Tibial nerve (tissue), 4 donors: ENCODE measurements around the gene TLE1. TPM values are rescaled to one million over a fixed set of nuclear protein-coding genes. Genes with fewer than 3 reads are reported as not detected.
A peak's percentile ranks its signal among the peaks of the same experiment; 100 is the strongest.

ENCODE experiments used
- DNase-seq, 2 donors: peaks; one replicate each; pipeline ENCODE4 v3.0.0-alpha.2; 2019; ENCODE audit warnings: low spot score in 2 of 2
- H3K27ac ChIP-seq, 4 donors: fragments of 200-600 bp; sonication (generic) in 3 of 4; one replicate each; pipeline ENCODE4 v1.5.1; 2017 to 2019; ENCODE audit warnings: mild to moderate bottlenecking in 1 of 4
- H3K27me3 ChIP-seq, 2 donors: fragments of 200-600 bp; sonication (generic) in 1 of 2; one replicate each; pipeline versions ENCODE4 v1.5.1 to v1.6.0; 2017 to 2019
- H3K36me3 ChIP-seq, 3 donors: fragments of 200-600 bp; sonication (generic); one replicate each; pipeline ENCODE4 v1.5.1; 2018 to 2019
- H3K4me1 ChIP-seq, 4 donors: fragments of 200-600 bp; sonication (generic) in 3 of 4; one replicate each; pipeline ENCODE4 v1.5.1; 2017 to 2019
- H3K4me3 ChIP-seq, 4 donors: fragments of 200-600 bp; sonication (generic) in 3 of 4; one replicate each; pipeline ENCODE4 v1.5.1; 2017 to 2019; ENCODE audit warnings: mild to moderate bottlenecking in 1 of 4, moderate library complexity in 1 of 4
- H3K9me3 ChIP-seq, 4 donors: fragments of 200-600 bp; sonication (generic) in 3 of 4; one replicate each; pipeline ENCODE4 v1.5.1; 2017 to 2019
- EP300 ChIP-seq, 2 donors: sonication (generic); formaldehyde crosslinking; IDR thresholded peaks; one replicate each; pipeline ENCODE4 v1.6.1; 2017; ENCODE audit warnings: antibody characterized with exemption in 2 of 2, mild to moderate bottlenecking in 1 of 2
- POLR2A ChIP-seq, 2 donors: fragments of 450-650 bp; IDR thresholded peaks; one replicate each; pipeline ENCODE4 v1.6.1; 2017; ENCODE audit warnings: antibody characterized with exemption in 2 of 2, mild to moderate bottlenecking in 2 of 2, moderate library complexity in 2 of 2
- WGBS, 2 donors: methylation state at CpG; one replicate each; pipeline ENCODE4 v1.1.5; 2018; 5-methylcytosine and 5-hydroxymethylcytosine counted together
- total RNA-seq, 4 donors: library from RNA; depleted of rRNA; stranded (reverse); fragments of >200 nt; gene quantifications; one replicate each; pipeline ENCODE4 v1.1.0, GENCODE V29; 2016
- TF ChIP-seq, protein P1 (sequence below), 5 experiments: fragments of 200-600 bp in 3 of 5; fragments of 450-650 bp in 2 of 5; sonication (generic) in 3 of 5; IDR thresholded peaks; one replicate each; pipeline ENCODE4 v1.5.1; 2016 to 2019; ENCODE audit warnings: antibody characterized with exemption in 5 of 5, mild to moderate bottlenecking in 3 of 5, moderate library complexity in 2 of 5

TLE1 gene
- total RNA-seq, 4 donors from 2014 or later = 81.8 to 107 (median 94.7) TPM

DNA sequence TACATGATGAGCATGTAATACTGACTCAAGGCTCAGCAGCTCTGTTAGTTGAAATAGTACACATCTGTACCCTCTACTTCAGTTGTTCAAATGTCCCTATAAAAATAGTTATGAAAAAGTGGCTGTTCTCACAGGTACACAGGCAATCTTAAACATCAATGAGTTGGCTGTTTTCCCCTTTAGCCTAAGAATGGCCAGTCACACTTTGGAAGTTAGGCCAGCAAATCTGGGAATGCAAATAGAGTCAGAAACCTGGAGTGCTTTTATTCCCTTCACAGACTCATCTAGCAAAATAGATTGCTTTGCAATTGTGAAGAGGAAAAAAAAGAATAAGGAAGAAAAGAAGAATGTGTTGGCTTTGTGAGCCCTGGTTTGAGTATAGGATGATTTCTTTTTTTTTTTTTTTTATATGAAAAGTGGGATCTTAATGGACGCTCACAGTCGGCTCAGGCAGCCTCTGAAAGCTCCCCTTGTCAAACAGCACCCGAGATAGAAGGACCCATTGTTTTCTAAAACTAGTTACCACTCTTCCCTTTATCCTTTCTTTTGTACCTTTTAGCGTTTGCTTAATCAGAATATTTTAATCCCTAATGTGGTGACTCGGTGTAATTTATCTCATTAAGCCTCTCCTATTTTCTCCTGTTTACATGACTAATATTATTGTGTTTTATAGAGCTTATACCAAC lies 27.9 kb upstream of the TLE1 start:
- WGBS, 2 donors = 50 to 55% methylated on average over 5 of the region's 5 CpGs
- Histone ChIP-seq H3K9me3 (no peaks in the 10 kb centered on the region), H3K27me3 (no peaks in the 10 kb centered on the region), H3K4me3 (no peak overlapping the region), H3K27ac (no peak overlapping the region), H3K4me1 (peaks cover 0 to 11% (median 0%) of the 10 kb centered on the region in 4 donors), H3K36me3 (no peaks in the 10 kb centered on the region)
- DNase-seq = no peak
- TF ChIP-seq EP300 (IDR thresholded peaks at IDR 0.05) (no peak), POLR2A (IDR thresholded peaks at IDR 0.05) (no peak)
- TF ChIP-seq, protein P1, sequence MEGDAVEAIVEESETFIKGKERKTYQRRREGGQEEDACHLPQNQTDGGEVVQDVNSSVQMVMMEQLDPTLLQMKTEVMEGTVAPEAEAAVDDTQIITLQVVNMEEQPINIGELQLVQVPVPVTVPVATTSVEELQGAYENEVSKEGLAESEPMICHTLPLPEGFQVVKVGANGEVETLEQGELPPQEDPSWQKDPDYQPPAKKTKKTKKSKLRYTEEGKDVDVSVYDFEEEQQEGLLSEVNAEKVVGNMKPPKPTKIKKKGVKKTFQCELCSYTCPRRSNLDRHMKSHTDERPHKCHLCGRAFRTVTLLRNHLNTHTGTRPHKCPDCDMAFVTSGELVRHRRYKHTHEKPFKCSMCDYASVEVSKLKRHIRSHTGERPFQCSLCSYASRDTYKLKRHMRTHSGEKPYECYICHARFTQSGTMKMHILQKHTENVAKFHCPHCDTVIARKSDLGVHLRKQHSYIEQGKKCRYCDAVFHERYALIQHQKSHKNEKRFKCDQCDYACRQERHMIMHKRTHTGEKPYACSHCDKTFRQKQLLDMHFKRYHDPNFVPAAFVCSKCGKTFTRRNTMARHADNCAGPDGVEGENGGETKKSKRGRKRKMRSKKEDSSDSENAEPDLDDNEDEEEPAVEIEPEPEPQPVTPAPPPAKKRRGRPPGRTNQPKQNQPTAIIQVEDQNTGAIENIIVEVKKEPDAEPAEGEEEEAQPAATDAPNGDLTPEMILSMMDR (IDR thresholded peaks at IDR 0.05) = no peak

DNA sequence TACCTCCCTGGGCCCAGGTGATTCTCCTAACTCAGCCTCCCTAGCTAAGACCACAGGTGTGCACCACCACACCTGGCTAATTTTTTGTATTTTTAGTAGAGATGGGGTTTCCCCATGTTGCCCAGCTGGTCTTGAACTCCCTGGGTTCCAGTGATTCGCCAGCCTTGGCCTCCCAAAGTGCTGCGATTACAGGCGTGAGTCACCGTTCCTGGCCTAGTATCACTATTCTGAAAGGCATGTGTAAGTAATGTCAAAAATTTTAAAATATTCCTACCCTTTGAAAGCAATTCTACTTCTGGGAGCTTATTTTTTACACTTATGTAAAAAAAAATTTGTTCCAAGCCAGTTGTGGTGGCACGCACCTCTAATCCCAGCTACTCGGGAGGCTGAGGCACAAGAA lies 27.1 kb upstream of the TLE1 start:
- Histone ChIP-seq H3K36me3 (no peaks in the 10 kb centered on the region), H3K4me1 (peaks cover 0 to 11% (median 0%) of the 10 kb centered on the region in 4 donors), H3K27me3 (no peaks in the 10 kb centered on the region), H3K27ac (no peak overlapping the region), H3K9me3 (no peaks in the 10 kb centered on the region), H3K4me3 (no peak overlapping the region)
- TF ChIP-seq, protein P1 (IDR thresholded peaks at IDR 0.05) = no peak
- TF ChIP-seq POLR2A (IDR thresholded peaks at IDR 0.05) (no peak), EP300 (IDR thresholded peaks at IDR 0.05) (no peak)
- DNase-seq = no peak
- 97 to 99% methylated on average over 6 of the region's 6 CpGs for WGBS, 2 donors

DNA sequence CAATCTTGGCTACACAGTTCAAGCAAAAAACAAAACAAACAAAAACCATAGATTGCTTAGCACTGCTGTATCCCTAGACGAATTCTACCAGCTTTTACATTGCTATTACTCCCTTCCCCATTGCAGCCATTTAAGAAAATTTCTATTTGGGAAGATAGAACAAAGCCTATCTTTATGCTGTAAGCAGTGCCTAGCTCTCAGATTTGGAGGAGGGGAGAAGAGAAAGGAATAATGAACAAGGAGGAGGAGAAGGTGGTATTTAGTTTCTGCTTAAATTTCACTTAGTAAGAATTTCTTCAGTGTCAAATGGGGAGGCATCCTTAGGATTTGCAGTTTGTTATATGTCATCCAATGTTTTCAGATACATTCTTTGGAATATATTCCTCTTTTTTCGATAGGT lies 16.2 kb upstream of the TLE1 start:
- 60 to 66% methylated on average over 2 of the region's 2 CpGs for WGBS, 2 donors
- Histone ChIP-seq H3K36me3 (no peaks in the 10 kb centered on the region), H3K4me3 (no peak overlapping the region), H3K4me1 (no peaks in the 10 kb centered on the region), H3K27me3 (no peaks in the 10 kb centered on the region), H3K9me3 (no peaks in the 10 kb centered on the region), H3K27ac (no peak overlapping the region)
- TF ChIP-seq POLR2A (IDR thresholded peaks at IDR 0.05) (no peak), EP300 (IDR thresholded peaks at IDR 0.05) (no peak)
- TF ChIP-seq, protein P1 (IDR thresholded peaks at IDR 0.05) = no peak
- DNase-seq = no peak

DNA sequence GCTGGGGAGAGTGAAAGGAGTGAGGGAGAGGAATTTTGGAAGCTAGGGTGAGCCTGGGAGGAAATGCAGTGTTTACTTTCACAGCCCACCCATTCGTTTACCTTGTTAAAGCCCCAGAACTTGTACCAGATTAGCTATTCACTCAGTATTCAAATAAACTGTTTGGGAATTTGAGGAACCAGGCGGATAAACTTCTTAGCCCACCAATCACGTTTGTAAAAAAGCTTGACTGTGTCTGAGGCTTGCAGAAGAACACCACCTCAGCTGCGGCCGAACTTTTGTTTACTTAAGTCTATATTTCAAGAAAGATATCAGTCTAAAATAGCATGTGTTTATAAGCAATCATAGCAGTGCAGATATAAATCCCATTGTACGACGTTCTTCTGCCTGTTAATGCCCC lies 5.2 kb upstream of the TLE1 start:
- Histone ChIP-seq H3K27ac (peak overlapping the region; percentile 19 to 97 (median 54)), H3K4me3 (no peak overlapping the region), H3K9me3 (no peaks in the 10 kb centered on the region), H3K4me1 (peaks cover 0 to 20% (median 0%) of the 10 kb centered on the region in 4 donors), H3K36me3 (no peaks in the 10 kb centered on the region), H3K27me3 (no peaks in the 10 kb centered on the region)
- DNase-seq = no peak
- TF ChIP-seq, protein P1 (IDR thresholded peaks at IDR 0.05) = no peak
- TF ChIP-seq POLR2A (IDR thresholded peaks at IDR 0.05) (no peak), EP300 (IDR thresholded peaks at IDR 0.05) (no peak)
- 48 to 52% methylated on average over 7 of the region's 7 CpGs for WGBS, 2 donors

DNA sequence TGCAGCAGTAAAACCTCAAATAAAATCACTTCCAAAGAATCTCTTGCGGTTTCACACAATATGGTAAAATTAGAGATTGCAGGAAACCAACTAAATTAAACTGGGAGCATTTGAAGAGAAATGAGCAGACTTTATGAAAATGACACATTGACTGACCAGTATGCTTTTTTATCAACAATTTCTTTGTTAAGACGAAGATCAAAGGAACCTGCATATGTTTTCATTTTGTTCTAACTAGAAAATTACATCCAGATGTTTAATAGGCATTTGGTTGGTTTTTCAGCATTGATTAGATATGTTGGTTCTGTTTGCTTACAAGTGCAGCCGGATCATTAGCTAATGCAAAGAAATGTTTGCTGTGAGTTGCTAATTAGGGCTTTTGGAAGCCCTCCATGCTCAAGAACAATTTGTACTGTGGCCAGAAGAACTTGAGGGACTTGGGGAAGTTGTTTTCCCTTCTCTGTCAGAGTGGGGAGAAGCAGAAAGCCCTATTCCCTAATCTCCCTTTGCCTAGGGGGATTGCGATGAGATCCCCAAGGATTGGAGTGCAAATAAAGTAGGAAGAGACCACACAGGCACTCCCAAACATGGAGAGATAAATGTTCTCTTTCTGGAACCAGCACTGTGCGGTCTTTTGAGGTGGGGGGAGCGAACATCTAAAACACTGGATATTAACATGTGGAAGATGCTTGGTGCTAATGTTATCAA lies 4.5 kb upstream of the TLE1 start:
- Histone ChIP-seq H3K36me3 (no peaks in the 10 kb centered on the region), H3K9me3 (no peaks in the 10 kb centered on the region), H3K4me3 (no peak overlapping the region), H3K27ac (peak overlapping the region; percentile 19 to 97 (median 54)), H3K27me3 (no peaks in the 10 kb centered on the region), H3K4me1 (peaks cover 0 to 20% (median 0%) of the 10 kb centered on the region in 4 donors)
- DNase-seq = no peak
- WGBS, 2 donors = 52 to 55% methylated on average over 6 of the region's 6 CpGs
- TF ChIP-seq POLR2A (IDR thresholded peaks at IDR 0.05) (no peak), EP300 (IDR thresholded peaks at IDR 0.05) (no peak)
- TF ChIP-seq, protein P1 (IDR thresholded peaks at IDR 0.05) = no peak
